HEK293 (cell line): ENCODE results near the gene B4GALNT2.

Experiments
- ZNF175 ChIP-seq: fragments of 450-650 bp; formaldehyde crosslinking; IDR thresholded peaks from 2 replicates; pipeline ENCODE4 v1.5.1; 2016; ENCODE audit warnings: missing biosample characterization, missing genetic modification characterization
- TF ChIP-seq, protein P1 (sequence below): fragments of 450-650 bp; formaldehyde crosslinking; IDR thresholded peaks from 2 replicates; pipeline ENCODE4 v1.5.1; 2016; ENCODE audit warnings: missing biosample characterization, missing genetic modification characterization
- TF ChIP-seq, protein P2 (sequence below): fragments of 450-650 bp; formaldehyde crosslinking; IDR thresholded peaks from 2 replicates; pipeline ENCODE4 v1.5.1; 2016; ENCODE audit warnings: missing biosample characterization, missing genetic modification characterization
- TF ChIP-seq, protein P3 (sequence below): fragments of 450-650 bp; formaldehyde crosslinking; IDR thresholded peaks from 2 replicates; pipeline ENCODE4 v1.5.1; 2016; ENCODE audit warnings: missing biosample characterization, missing genetic modification characterization

DNA sequence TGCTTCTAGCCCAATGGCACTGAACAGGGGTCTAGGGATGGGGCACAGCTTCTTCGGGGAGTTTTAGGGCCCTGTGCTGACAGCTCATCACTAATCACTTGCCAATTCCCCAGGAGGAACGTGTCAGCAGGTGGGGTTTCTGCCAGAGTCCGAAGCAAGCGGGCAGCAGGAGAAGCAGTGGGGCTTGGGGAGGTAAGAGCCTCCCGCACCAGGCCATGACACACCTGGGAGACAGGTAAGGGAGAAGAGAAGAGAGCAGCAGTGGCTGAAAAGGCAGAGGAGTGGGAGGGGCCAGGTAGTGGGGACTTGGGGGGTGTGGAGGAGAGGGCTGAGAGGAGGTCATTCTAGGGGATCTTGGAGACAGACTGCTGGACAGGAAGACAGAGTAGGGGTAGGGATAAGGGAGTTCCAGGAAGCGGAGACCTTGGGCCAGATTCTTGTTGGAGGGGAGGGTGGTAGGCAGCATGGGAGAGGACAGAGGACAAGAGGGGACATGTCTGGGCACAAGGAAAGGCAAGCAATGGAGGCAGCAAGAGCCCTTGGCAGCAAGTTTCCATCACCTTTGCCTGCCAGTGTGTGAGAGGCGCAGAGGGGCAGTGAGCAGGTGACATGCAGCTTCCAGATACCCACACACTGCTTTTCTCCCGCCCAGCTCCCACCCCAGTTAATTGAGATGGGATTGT, 93.1 kb downstream of the B4GALNT2 start:
- TF ChIP-seq, protein P1, sequence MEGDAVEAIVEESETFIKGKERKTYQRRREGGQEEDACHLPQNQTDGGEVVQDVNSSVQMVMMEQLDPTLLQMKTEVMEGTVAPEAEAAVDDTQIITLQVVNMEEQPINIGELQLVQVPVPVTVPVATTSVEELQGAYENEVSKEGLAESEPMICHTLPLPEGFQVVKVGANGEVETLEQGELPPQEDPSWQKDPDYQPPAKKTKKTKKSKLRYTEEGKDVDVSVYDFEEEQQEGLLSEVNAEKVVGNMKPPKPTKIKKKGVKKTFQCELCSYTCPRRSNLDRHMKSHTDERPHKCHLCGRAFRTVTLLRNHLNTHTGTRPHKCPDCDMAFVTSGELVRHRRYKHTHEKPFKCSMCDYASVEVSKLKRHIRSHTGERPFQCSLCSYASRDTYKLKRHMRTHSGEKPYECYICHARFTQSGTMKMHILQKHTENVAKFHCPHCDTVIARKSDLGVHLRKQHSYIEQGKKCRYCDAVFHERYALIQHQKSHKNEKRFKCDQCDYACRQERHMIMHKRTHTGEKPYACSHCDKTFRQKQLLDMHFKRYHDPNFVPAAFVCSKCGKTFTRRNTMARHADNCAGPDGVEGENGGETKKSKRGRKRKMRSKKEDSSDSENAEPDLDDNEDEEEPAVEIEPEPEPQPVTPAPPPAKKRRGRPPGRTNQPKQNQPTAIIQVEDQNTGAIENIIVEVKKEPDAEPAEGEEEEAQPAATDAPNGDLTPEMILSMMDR = no peak
- TF ChIP-seq, protein P2, sequence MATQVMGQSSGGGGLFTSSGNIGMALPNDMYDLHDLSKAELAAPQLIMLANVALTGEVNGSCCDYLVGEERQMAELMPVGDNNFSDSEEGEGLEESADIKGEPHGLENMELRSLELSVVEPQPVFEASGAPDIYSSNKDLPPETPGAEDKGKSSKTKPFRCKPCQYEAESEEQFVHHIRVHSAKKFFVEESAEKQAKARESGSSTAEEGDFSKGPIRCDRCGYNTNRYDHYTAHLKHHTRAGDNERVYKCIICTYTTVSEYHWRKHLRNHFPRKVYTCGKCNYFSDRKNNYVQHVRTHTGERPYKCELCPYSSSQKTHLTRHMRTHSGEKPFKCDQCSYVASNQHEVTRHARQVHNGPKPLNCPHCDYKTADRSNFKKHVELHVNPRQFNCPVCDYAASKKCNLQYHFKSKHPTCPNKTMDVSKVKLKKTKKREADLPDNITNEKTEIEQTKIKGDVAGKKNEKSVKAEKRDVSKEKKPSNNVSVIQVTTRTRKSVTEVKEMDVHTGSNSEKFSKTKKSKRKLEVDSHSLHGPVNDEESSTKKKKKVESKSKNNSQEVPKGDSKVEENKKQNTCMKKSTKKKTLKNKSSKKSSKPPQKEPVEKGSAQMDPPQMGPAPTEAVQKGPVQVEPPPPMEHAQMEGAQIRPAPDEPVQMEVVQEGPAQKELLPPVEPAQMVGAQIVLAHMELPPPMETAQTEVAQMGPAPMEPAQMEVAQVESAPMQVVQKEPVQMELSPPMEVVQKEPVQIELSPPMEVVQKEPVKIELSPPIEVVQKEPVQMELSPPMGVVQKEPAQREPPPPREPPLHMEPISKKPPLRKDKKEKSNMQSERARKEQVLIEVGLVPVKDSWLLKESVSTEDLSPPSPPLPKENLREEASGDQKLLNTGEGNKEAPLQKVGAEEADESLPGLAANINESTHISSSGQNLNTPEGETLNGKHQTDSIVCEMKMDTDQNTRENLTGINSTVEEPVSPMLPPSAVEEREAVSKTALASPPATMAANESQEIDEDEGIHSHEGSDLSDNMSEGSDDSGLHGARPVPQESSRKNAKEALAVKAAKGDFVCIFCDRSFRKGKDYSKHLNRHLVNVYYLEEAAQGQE (tag by site-specific recombination) = no peak
- TF ChIP-seq ZNF175 (tag by site-specific recombination) = no peak
- TF ChIP-seq, protein P3, sequence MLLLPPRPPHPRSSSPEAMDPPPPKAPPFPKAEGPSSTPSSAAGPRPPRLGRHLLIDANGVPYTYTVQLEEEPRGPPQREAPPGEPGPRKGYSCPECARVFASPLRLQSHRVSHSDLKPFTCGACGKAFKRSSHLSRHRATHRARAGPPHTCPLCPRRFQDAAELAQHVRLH (tag by site-specific recombination) = no peak
